Duodenal mucosa (tissue), 2 donors: ENCODE results near the gene SAG.

Experiments used
- H3K27ac ChIP-seq: one replicate; pipeline ENCODE4 v1.7.0; 2013; ENCODE audit warnings: low read depth, low read length
- H3K27me3 ChIP-seq, 2 donors: one replicate each; pipeline ENCODE4 v1.7.0; 2013; ENCODE audit warnings: low read length in 2 of 2, control low read depth in 1 of 2; ENCODE audit not compliant: insufficient read depth in 2 of 2, control insufficient read depth in 1 of 2
- H3K36me3 ChIP-seq, 2 donors: one replicate each; pipeline ENCODE4 v1.7.0; 2013; ENCODE audit warnings: low read length in 2 of 2, control low read depth in 1 of 2; ENCODE audit not compliant: insufficient read depth in 2 of 2, control insufficient read depth in 1 of 2
- H3K4me1 ChIP-seq, 2 donors: one replicate each; pipeline ENCODE4 v1.7.0; 2013; ENCODE audit warnings: low read length in 2 of 2, control low read depth in 1 of 2; ENCODE audit not compliant: insufficient read depth in 2 of 2, control insufficient read depth in 1 of 2
- H3K4me3 ChIP-seq, 2 donors: one replicate each; pipeline ENCODE4 v1.7.0; 2013; ENCODE audit warnings: low read length in 2 of 2, low read depth in 1 of 2
- H3K9ac ChIP-seq, 2 donors: one replicate each; pipeline ENCODE4 v1.7.0; 2013; ENCODE audit warnings: low read length in 2 of 2, low read depth in 1 of 2
- H3K9me3 ChIP-seq, 2 donors: one replicate each; pipeline ENCODE4 v1.7.0; 2013; ENCODE audit warnings: low read length in 2 of 2, control low read depth in 1 of 2; ENCODE audit not compliant: control insufficient read depth in 1 of 2

SAG gene

GRCh38 chr2:233285921-233286320, 21.7 kb upstream of the SAG start:
- no peak overlapping the region for H3K27ac ChIP-seq
- peaks cover 45 to 74% of the 10 kb centered on the region in 2 donors for H3K36me3 ChIP-seq
- no peaks in the 10 kb centered on the region for H3K27me3 ChIP-seq
- no peaks in the 10 kb centered on the region for H3K9me3 ChIP-seq
- peaks cover 0 to 4% of the 10 kb centered on the region in 2 donors for H3K4me1 ChIP-seq
- H3K4me3 ChIP-seq = no peak overlapping the region
- no peak overlapping the region for H3K9ac ChIP-seq

DNA sequence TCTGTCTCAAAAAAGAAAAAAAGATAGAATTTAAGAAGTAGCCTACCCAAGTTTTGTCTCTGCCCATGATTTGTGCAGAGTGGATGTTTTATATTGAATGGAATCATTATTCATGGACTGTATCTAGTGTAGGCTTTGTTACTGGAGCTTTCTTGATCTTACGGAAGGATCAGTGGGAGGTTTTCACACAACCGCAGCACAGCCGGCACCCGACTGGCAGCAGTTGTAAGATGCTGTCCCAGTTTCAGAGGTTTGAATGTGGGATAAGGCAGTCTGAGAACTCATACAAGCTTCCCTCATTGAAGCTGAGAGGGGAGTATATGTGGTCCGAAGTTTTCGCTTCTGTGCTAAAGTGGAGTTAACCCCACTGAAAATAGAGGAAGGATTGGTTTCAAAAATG, 19.7 kb upstream of the SAG start:
- no peaks in the 10 kb centered on the region for H3K27me3 ChIP-seq
- no peaks in the 10 kb centered on the region for H3K4me1 ChIP-seq
- no peaks in the 10 kb centered on the region for H3K9me3 ChIP-seq
- H3K36me3 ChIP-seq = peaks cover 52 to 74% of the 10 kb centered on the region in 2 donors
- no peak overlapping the region for H3K4me3 ChIP-seq
- no peak overlapping the region for H3K9ac ChIP-seq
- no peak overlapping the region for H3K27ac ChIP-seq

GRCh38 chr2:233288663-233289062, 19.0 kb upstream of the SAG start:
- Histone ChIP-seq H3K27ac (no peak overlapping the region), H3K9me3 (no peaks in the 10 kb centered on the region), H3K4me3 (no peak overlapping the region), H3K36me3 (peaks cover 59 to 78% of the 10 kb centered on the region in 2 donors), H3K4me1 (no peaks in the 10 kb centered on the region), H3K9ac (no peak overlapping the region), H3K27me3 (no peaks in the 10 kb centered on the region)

DNA sequence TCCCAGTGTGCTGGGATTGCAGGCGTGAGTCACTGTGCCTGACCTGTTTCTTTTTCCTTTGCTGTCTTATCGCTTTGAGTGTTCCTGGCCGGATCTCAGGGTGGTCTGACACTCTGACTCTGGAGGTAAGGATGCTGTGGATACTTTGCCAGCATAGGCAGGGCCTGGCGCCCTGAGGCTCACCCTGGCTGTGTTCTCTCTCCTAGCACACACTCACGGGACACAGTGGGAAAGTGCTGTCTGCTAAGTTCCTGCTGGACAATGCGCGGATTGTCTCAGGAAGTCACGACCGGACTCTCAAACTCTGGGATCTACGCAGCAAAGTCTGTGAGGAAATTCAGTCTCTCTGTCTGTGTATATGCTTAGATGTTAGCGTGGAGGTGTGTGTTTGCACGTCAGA, 18.0 kb upstream of the SAG start:
- Histone ChIP-seq H3K27ac (no peak overlapping the region), H3K4me1 (no peaks in the 10 kb centered on the region), H3K36me3 (peaks cover 68 to 86% of the 10 kb centered on the region in 2 donors), H3K27me3 (no peaks in the 10 kb centered on the region), H3K9ac (no peak overlapping the region), H3K9me3 (no peaks in the 10 kb centered on the region), H3K4me3 (no peak overlapping the region)

DNA sequence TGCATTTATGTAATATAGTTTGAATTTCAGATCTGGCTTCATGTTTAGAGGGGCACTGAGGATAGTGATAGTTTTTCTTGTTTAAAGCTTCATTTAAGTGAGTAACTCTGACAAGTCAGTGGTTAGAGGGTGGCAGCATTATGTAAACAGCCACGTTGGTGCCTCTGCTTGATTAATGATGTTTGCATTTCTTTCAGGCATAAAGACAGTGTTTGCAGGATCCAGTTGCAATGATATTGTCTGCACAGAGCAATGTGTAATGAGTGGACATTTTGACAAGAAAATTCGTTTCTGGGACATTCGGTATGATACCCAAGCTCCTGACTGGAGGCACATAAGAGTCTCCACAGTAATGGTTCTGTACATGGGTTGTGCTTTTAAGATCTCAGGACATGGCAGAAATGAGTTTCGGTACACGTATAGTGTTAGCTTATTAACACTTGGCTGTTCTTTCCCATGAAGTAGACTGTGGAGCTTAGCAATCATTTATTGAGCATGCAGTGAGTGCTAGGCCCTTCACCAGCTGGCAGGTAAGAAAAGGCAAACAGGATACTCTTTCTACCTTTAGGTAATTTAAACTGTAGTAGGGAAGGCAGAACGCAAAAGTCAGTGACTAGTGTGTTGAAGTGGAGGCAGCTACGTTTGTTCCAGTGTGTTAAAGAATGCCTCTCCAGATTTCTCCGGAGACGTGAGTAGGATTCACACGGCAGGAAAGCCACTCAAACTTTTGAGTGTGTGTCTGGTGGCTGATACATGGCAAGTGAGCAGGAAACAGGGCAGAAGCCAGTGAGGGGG, 17.4 kb upstream of the SAG start:
- peaks cover 62 to 86% of the 10 kb centered on the region in 2 donors for H3K36me3 ChIP-seq
- no peak overlapping the region for H3K27ac ChIP-seq
- no peak overlapping the region for H3K9ac ChIP-seq
- no peaks in the 10 kb centered on the region for H3K4me1 ChIP-seq
- no peak overlapping the region for H3K4me3 ChIP-seq
- no peaks in the 10 kb centered on the region for H3K9me3 ChIP-seq
- H3K27me3 ChIP-seq = no peaks in the 10 kb centered on the region

DNA sequence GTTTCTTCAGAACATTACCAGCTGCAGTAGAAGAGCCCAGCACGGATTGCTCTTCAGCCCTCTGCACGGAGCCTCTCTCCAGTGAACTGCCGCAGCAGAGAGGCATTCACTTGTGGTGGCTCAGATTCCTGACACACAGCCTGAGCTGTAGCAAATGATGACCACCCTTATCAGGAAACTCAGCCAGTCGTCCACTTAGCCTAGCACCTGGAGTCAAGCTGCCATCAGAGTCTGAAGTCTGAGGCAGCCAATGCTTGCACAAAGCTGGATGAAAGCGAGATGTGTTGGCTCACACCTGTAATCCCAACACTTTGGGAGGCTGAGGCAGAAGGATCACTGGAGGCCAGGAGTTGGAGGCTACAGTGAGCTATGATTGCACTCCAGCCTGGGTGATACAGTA, 11.7 kb upstream of the SAG start:
- peaks cover 36 to 56% of the 10 kb centered on the region in 2 donors for H3K36me3 ChIP-seq
- no peak overlapping the region for H3K27ac ChIP-seq
- H3K4me1 ChIP-seq = peaks cover 7 to 9% of the 10 kb centered on the region in 2 donors
- H3K9ac ChIP-seq = no peak overlapping the region
- H3K27me3 ChIP-seq = no peaks in the 10 kb centered on the region
- no peak overlapping the region for H3K4me3 ChIP-seq
- no peaks in the 10 kb centered on the region for H3K9me3 ChIP-seq

DNA sequence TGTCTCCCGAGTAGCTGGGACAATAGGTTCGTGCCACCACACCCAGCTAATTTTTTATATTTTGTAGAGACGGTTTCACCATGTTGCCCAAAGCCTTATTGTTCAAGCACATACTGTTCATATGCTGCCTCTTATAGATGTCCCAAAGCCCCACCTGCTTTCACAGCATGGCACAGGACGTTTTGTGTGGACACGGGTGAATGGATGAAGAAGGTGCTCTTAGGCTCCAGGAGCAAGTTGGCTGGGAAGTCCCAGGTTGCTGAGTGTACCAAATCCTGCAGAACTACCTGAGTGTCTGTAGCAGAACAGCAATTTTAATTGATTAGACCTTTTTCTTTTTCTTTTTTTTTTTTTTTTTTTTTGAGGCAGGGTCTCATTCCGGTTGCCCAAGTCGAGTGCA, 10.5 kb upstream of the SAG start:
- H3K36me3 ChIP-seq = peaks cover 24 to 44% of the 10 kb centered on the region in 2 donors
- no peaks in the 10 kb centered on the region for H3K9me3 ChIP-seq

DNA sequence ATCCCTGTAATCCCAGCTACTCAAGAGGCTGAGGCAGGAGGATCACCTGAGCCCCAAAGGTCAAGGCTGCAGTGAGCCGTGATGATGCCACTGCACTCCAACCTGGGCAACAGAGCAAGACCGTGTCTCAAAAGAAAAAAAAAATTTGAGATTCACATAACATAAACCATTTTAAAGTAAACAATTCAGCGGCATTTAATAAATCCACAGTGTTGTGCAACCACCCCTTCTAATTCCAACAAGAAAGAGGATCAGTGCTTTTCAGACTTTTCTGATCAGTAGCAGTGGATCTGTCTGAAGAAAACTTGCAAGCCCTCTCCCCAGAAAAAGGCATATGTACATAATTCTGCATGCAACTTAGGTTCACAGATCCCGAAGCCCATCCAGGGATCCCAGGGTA, 7.2 kb upstream of the SAG start:
- no peak overlapping the region for H3K27ac ChIP-seq
- peaks cover 7 to 9% of the 10 kb centered on the region in 2 donors for H3K4me1 ChIP-seq
- H3K36me3 ChIP-seq = peaks cover 0 to 11% of the 10 kb centered on the region in 2 donors
- H3K9me3 ChIP-seq = no peaks in the 10 kb centered on the region
- no peaks in the 10 kb centered on the region for H3K27me3 ChIP-seq
- no peak overlapping the region for H3K4me3 ChIP-seq
- H3K9ac ChIP-seq = no peak overlapping the region

More for the DNA sequence above, 10.5 kb upstream of the SAG start:
- Histone ChIP-seq H3K4me1 (peaks cover 7 to 9% of the 10 kb centered on the region in 2 donors), H3K4me3 (no peak overlapping the region), H3K9ac (no peak overlapping the region), H3K27me3 (no peaks in the 10 kb centered on the region), H3K27ac (no peak overlapping the region)

- H3K9ac ChIP-seq = no peak overlapping the region
- no peak overlapping the region for H3K4me3 ChIP-seq
- no peak overlapping the region for H3K27ac ChIP-seq
- H3K27me3 ChIP-seq = no peaks in the 10 kb centered on the region
- H3K36me3 ChIP-seq = peaks cover 0 to 3% of the 10 kb centered on the region in 2 donors
- no peaks in the 10 kb centered on the region for H3K9me3 ChIP-seq
- peaks cover 7 to 9% of the 10 kb centered on the region in 2 donors for H3K4me1 ChIP-seq
Observed at GRCh38 chr2:233301248-233301647, 6.4 kb upstream of the SAG start.

GRCh38 chr2:233301811-233302210, 5.8 kb upstream of the SAG start:
- Histone ChIP-seq H3K4me1 (peaks cover 7 to 9% of the 10 kb centered on the region in 2 donors), H3K36me3 (no peaks in the 10 kb centered on the region), H3K4me3 (no peak overlapping the region), H3K27ac (no peak overlapping the region), H3K27me3 (no peaks in the 10 kb centered on the region), H3K9me3 (no peaks in the 10 kb centered on the region), H3K9ac (no peak overlapping the region)
